Lower lobe of right lung (tissue), 2 donors: ENCODE data around the gene TOMM5. TPM values are rescaled to one million over a fixed set of nuclear protein-coding genes. Genes with fewer than 3 reads are reported as not detected.
A peak's percentile ranks its signal among the peaks of the same experiment; 100 is the strongest.

Source experiments
- ATAC-seq, 2 donors: fragments of 200-7000 bp; cut with Tn5 transposase; one replicate each; pipeline ENCODE4 v1.9.1; 2020 to 2022; ENCODE audit warnings: mild to moderate bottlenecking in 2 of 2, moderate library complexity in 2 of 2
- DNase-seq: peaks from one replicate; pipeline ENCODE4 v3.0.0-alpha.2; 2020
- H3K27ac ChIP-seq: fragments of 200-600 bp; one replicate; pipeline ENCODE4 v1.8.0; 2022
- H3K27me3 ChIP-seq: fragments of 200-600 bp; one replicate; pipeline ENCODE4 v1.8.0; 2022; ENCODE audit warnings: low read depth
- H3K36me3 ChIP-seq: fragments of 200-600 bp; one replicate; pipeline ENCODE4 v1.8.0; 2022; ENCODE audit warnings: mild to moderate bottlenecking
- H3K4me1 ChIP-seq: fragments of 200-600 bp; one replicate; pipeline ENCODE4 v1.8.0; 2022
- H3K4me3 ChIP-seq: fragments of 200-600 bp; one replicate; pipeline ENCODE4 v1.8.0; 2022; ENCODE audit warnings: mild to moderate bottlenecking
- H3K9me3 ChIP-seq: fragments of 200-600 bp; one replicate; pipeline ENCODE4 v1.8.0; 2022
- intact Hi-C: fragments of 100-400 bp; cut with DNase I; formaldehyde crosslinking; loops from one replicate; pipeline ENCODE4 v1.11.0; 2022
- total RNA-seq: library from RNA; stranded (reverse); fragmentation: NEBNext Ultra II Directional; extraction: Animal tissue kit (Norgen Biotek cat#: 25700); gene quantifications from one replicate; pipeline ENCODE4 v1.2.1, GENCODE V29; 2021
- TF ChIP-seq, protein P1 (sequence below): fragments of 200-600 bp; IDR thresholded peaks from one replicate; pipeline ENCODE4 v1.8.0; 2022; ENCODE audit warnings: antibody characterized with exemption, mild to moderate bottlenecking
- donor health status: DM: no; HTN: yes; CAD: no; lungs with severe emphysema.

TOMM5 gene
- total RNA-seq, 1 donor from 2014 or later = 59.5 TPM

- ATAC-seq (no peak), DNase-seq (no peak)
- no peak overlapping the region for H3K27ac ChIP-seq
- no peaks in the 10 kb centered on the region for H3K36me3 ChIP-seq
- TF ChIP-seq, protein P1, sequence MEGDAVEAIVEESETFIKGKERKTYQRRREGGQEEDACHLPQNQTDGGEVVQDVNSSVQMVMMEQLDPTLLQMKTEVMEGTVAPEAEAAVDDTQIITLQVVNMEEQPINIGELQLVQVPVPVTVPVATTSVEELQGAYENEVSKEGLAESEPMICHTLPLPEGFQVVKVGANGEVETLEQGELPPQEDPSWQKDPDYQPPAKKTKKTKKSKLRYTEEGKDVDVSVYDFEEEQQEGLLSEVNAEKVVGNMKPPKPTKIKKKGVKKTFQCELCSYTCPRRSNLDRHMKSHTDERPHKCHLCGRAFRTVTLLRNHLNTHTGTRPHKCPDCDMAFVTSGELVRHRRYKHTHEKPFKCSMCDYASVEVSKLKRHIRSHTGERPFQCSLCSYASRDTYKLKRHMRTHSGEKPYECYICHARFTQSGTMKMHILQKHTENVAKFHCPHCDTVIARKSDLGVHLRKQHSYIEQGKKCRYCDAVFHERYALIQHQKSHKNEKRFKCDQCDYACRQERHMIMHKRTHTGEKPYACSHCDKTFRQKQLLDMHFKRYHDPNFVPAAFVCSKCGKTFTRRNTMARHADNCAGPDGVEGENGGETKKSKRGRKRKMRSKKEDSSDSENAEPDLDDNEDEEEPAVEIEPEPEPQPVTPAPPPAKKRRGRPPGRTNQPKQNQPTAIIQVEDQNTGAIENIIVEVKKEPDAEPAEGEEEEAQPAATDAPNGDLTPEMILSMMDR = no peak
- no peak overlapping the region for H3K4me3 ChIP-seq
- peaks cover 16% of the 10 kb centered on the region for H3K27me3 ChIP-seq
- H3K4me1 ChIP-seq = no peaks in the 10 kb centered on the region
- H3K9me3 ChIP-seq = no peaks in the 10 kb centered on the region
- intact Hi-C loops = no loop called here
These were observed 44.4 kb upstream of the TOMM5 start for GRCh38 chr9:37636511-37637448.

GRCh38 chr9:37635808-37636207 lies 43.4 kb upstream of the TOMM5 start:
- Histone ChIP-seq H3K27me3 (peaks cover 16% of the 10 kb centered on the region), H3K4me3 (no peak overlapping the region), H3K9me3 (no peaks in the 10 kb centered on the region), H3K27ac (no peak overlapping the region), H3K4me1 (no peaks in the 10 kb centered on the region), H3K36me3 (no peaks in the 10 kb centered on the region)
- ATAC-seq (peak in 1 of 2 donors; percentile 19), DNase-seq (no peak)
- intact Hi-C loops = no loop called here
- TF ChIP-seq, protein P1 = no peak

DNA sequence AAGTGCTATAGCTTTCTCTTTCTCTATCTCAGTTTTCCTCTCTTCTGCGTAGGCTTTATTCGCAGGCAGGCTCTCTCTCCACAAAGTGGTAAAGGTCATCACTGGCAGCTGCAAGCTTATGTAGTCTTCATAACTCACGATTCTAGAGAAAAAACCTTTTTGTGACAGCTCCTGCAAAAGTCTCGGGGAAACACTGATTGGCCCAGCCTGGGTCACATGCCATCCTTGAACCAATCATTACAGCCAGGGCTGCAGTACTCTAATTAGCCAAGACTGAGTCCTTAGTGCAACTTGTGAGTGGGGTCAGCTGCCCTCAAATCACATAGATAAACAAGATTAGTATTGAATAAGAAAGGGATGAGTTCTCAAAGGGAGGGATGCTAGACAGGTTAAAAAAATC lies 40.1 kb upstream of the TOMM5 start:
- Histone ChIP-seq H3K9me3 (no peaks in the 10 kb centered on the region), H3K36me3 (no peaks in the 10 kb centered on the region), H3K27me3 (peaks cover 9% of the 10 kb centered on the region), H3K4me1 (no peaks in the 10 kb centered on the region), H3K27ac (no peak overlapping the region), H3K4me3 (no peak overlapping the region)
- no peak for DNase-seq
- intact Hi-C loops = no loop called here
- TF ChIP-seq, protein P1 = no peak
- no peak for ATAC-seq

DNA sequence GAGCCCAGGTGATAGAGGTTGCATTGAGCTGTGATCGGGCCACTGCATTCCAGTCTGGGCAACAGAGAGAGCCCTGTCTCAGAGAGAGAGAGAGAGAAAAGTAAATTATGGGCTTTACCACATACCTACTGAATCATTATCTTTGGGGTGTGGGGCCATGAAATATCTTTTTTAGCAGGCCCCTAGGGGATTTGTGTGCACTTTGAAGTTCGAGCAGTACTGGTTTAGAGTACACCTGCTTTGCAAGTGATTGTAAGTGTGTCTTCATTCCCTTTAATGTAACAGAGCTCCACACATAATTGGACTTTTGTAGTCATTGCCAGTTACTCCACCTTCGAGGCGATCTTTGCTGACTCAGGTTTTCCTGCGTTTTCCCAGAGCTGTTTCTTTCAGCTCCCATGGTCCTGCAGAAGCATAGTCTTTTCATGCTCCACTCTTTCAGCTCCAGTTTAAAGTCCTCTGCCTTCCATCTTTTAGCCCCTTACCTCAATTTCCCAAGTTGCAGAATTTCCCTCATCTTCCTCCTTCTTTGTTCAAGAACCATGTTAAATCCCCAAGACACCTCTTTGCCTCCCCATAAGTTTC lies 34.4 kb upstream of the TOMM5 start:
- no peaks in the 10 kb centered on the region for H3K36me3 ChIP-seq

GRCh38 chr9:37625758-37626147 lies 33.4 kb upstream of the TOMM5 start:
- no peak for DNase-seq

More for the DNA sequence above, 34.4 kb upstream of the TOMM5 start:
- Histone ChIP-seq H3K27me3 (no peaks in the 10 kb centered on the region), H3K9me3 (no peaks in the 10 kb centered on the region), H3K4me3 (no peak overlapping the region), H3K4me1 (no peaks in the 10 kb centered on the region), H3K27ac (no peak overlapping the region)
- no peak for DNase-seq
- intact Hi-C loops = no loop called here
- no peak for ATAC-seq
- TF ChIP-seq, protein P1 = no peak

More at GRCh38 chr9:37625758-37626147, 33.4 kb upstream of the TOMM5 start:
- ATAC-seq = no peak
- Histone ChIP-seq H3K4me1 (no peaks in the 10 kb centered on the region), H3K27me3 (no peaks in the 10 kb centered on the region), H3K36me3 (no peaks in the 10 kb centered on the region), H3K27ac (no peak overlapping the region), H3K9me3 (no peaks in the 10 kb centered on the region), H3K4me3 (no peak overlapping the region)
- TF ChIP-seq, protein P1 = no peak
- intact Hi-C loops = no loop called here
